Ammon's horn (tissue), 1 donor: Measurements from ENCODE around the gene EHBP1.

Experiments
- DNase-seq: peaks from one replicate; pipeline ENCODE4 v3.0.0-alpha.2; 2016; ENCODE audit warnings: low spot score

The EHBP1 gene

GRCh38 chr2:63052411-63053080 lies 347.0 kb downstream of the EHBP1 start:
- no peak for DNase-seq

GRCh38 chr2:63053081-63053888 lies 347.8 kb downstream of the EHBP1 start:
- DNase-seq: no peak

GRCh38 chr2:63053889-63054602 lies 348.5 kb downstream of the EHBP1 start:
- DNase-seq: no peak

GRCh38 chr2:63054841-63055225 lies 349.3 kb downstream of the EHBP1 start:
- no peak for DNase-seq

- peak; percentile 3 for DNase-seq
Measured at GRCh38 chr2:63055226-63056106, 350.0 kb downstream of the EHBP1 start.

- DNase-seq: no peak
Measured at GRCh38 chr2:63056107-63057050, 350.9 kb downstream of the EHBP1 start.

GRCh38 chr2:63057249-63058143 lies 352.0 kb downstream of the EHBP1 start:
- DNase-seq: no peak

GRCh38 chr2:63058144-63058920 lies 352.8 kb downstream of the EHBP1 start:
- peak; percentile 6 for DNase-seq

- no peak for DNase-seq
Measured at GRCh38 chr2:63058921-63059792, 353.6 kb downstream of the EHBP1 start.

- no peak for DNase-seq
Measured at GRCh38 chr2:63059793-63060471, 354.4 kb downstream of the EHBP1 start.

- DNase-seq: no peak
Measured at GRCh38 chr2:63060472-63060991, 355.0 kb downstream of the EHBP1 start.

- DNase-seq: no peak
Measured at GRCh38 chr2:63064197-63064596, 358.7 kb downstream of the EHBP1 start.

GRCh38 chr2:63064661-63065060 lies 359.1 kb downstream of the EHBP1 start:
- DNase-seq: no peak

- DNase-seq: no peak
Measured at GRCh38 chr2:63066265-63066664, 360.8 kb downstream of the EHBP1 start.

GRCh38 chr2:63066838-63067237 lies 361.3 kb downstream of the EHBP1 start:
- DNase-seq: no peak

- no peak for DNase-seq
Measured at GRCh38 chr2:63071664-63072063, 366.2 kb downstream of the EHBP1 start.

- DNase-seq: no peak
Measured at GRCh38 chr2:63073994-63074393, 368.5 kb downstream of the EHBP1 start.
